Measurements from ENCODE around the gene HDAC4.

HDAC4 gene

DNA sequence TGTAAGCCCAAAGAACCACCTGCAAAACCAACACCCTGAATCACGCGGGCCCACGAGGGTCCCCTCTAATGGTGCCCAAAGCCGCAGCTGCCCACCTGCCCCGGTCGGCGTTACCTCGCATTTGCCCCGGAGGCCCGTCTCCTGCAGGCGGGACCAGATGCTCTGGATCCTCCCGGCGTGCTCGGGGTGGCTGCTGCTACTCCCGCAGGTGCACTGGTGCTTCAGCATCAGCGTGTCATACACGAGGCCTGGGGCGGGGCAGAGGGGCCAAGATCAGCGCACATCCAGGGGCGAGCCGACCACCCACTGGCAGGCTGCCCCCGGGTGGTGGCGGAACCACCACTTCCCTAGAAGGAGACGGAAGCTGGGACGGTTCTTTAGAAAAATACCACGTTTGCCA is 292.9 kb downstream of the HDAC4 start:
- no peak for TF ChIP-seq CTCF (IDR thresholded peaks at IDR 0.05; ENCODE audit: insufficient read depth, low read depth, low read length, missing control alignments)
- DNase-seq (ENCODE audit: low read depth) = no peak
- H3K4me3 ChIP-seq (ENCODE audit: low read depth, low read length) = no peak overlapping the region

- no peak for DNase-seq (ENCODE audit: low read depth)
- TF ChIP-seq CTCF (IDR thresholded peaks at IDR 0.05; ENCODE audit: insufficient read depth, low read depth, low read length, missing control alignments) = no peak
- H3K4me3 ChIP-seq (ENCODE audit: low read depth, low read length) = no peak overlapping the region
Measured at GRCh38 chr2:239106966-239107365, 293.9 kb downstream of the HDAC4 start.

DNA sequence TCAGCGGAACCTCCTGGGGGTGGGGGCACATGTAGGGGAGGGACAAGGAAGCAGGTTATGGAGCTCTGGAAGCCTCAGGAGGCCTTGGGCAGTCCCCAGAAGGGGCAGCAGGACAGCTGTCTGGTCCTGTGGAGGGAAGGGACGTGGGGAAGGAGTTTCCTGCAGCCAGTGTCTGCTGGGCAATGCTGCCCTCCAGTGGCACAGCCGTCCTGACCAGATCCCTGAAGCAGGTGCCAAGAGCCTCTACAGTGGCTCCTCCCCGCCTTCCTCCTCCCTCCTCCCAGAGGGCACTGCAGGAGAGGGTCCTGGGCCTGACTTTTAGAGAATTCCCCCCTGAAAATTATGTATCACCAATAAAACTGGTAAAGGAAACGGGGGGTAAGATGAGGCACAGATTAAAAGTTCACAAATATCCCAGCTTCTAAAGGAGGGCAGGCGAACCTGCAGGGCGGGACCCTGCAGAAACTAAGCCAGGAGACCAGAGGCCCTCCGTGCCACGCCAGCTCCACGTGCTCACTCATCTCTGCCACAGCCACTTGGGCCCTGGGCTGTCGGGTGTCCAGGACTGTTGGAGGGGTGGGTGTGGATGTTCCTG is 294.4 kb downstream of the HDAC4 start:
- peak; percentile 41 for DNase-seq (ENCODE audit: low read depth)

DNA sequence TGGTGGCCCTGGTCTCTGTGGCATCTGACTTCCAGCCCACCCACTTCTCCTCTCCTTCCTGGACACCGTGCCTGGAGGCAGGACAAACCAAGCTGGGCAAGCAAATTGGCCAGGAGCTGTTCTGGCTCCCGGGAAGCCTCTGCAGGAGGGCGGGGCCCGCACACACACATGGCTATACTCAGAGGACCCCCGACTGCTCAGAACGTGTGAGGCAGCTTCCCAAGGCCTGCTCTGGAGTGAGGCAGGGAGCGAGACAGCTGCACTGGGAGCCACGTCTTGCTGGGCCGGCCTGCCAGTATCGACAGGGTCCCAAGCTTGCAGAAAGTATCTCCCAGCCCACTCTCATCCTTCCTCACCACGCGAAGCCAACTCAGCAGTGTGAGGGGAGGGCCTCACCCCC is 295.6 kb downstream of the HDAC4 start:
- no peak for DNase-seq (ENCODE audit: low read depth)
- no peak overlapping the region for H3K4me3 ChIP-seq (ENCODE audit: low read depth, low read length)
- no peak for TF ChIP-seq CTCF (IDR thresholded peaks at IDR 0.05; ENCODE audit: insufficient read depth, low read depth, low read length, missing control alignments)

More for the DNA sequence above, 294.4 kb downstream of the HDAC4 start:
- peak; percentile 28 for TF ChIP-seq CTCF (IDR thresholded peaks at IDR 0.05; ENCODE audit: insufficient read depth, low read depth, low read length, missing control alignments)
- no peak overlapping the region for H3K4me3 ChIP-seq (ENCODE audit: low read depth, low read length)

DNA sequence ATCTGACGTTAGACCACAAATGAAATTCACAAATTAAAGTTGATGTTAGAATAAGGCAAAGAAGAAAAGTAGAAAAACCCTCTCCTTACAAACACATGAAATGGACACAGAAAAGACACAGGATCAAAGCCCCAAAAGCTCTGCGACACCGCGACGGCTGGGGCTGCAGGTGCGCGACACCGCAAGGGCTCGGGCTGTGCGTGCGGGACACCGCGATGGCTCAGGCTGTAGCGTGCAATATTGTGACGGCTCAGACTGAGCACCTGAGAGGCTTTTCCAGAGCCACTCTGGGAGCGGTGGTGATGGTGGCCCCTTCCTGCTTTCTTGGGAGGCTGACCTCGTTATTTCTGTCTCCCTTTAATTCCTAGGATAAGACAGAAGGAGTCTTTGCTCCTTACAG is 296.0 kb downstream of the HDAC4 start:
- no peak for DNase-seq (ENCODE audit: low read depth)
- no peak overlapping the region for H3K4me3 ChIP-seq (ENCODE audit: low read depth, low read length)
- TF ChIP-seq CTCF (IDR thresholded peaks at IDR 0.05; ENCODE audit: insufficient read depth, low read depth, low read length, missing control alignments) = no peak

DNA sequence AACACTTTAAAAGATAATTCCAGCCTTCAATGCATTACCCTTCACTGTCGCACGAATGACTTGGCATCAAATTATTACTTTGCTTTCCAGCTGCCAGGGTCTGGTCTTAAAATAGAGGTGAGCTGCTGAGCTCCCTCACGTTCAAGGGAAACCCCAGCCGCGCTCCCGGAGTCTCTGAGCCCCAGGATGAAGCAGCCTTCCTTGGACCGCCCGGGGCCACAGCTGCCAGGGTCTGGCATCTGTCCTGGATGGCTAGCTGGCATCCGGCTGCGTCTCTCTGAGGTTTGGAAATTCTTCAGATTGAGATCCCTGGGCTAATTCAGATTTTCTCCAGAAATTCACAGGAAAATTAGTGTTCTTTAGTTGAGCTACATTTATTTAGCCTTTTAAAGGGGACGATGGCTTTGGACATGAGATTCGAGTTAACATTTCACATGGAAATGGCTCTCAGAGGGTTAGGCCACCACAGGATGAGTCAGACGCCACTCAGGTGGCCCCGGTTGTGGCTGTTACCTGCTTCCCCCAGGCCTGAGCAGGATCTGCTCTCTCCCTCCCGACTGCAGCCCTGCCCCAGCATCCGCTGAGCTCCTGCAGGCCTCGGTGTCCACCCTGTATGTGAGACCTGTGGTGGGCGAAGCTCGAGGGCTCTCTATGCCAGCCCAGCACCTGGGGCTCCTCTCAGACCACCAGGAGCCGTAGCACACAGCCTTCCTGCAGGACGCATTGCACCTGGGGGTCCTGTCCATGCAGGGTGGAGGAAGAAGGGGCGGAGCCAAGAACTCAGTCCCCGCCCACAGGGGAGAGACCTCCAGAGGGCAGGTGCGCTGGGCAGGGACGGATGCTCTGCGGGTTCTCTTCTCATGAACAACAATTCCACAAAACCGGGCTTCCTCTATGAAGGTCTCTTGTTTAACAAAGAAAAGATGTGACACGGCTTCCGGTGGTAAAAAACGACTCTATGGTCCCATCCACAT is 297.4 kb downstream of the HDAC4 start:
- no peak overlapping the region for H3K4me3 ChIP-seq (ENCODE audit: low read depth, low read length)
- DNase-seq (ENCODE audit: low read depth) = no peak
- no peak for TF ChIP-seq CTCF (IDR thresholded peaks at IDR 0.05; ENCODE audit: insufficient read depth, low read depth, low read length, missing control alignments)

Data from GM12865 (cell line).